Measurements from ENCODE around the gene OTUD1.

The OTUD1 gene

DNA sequence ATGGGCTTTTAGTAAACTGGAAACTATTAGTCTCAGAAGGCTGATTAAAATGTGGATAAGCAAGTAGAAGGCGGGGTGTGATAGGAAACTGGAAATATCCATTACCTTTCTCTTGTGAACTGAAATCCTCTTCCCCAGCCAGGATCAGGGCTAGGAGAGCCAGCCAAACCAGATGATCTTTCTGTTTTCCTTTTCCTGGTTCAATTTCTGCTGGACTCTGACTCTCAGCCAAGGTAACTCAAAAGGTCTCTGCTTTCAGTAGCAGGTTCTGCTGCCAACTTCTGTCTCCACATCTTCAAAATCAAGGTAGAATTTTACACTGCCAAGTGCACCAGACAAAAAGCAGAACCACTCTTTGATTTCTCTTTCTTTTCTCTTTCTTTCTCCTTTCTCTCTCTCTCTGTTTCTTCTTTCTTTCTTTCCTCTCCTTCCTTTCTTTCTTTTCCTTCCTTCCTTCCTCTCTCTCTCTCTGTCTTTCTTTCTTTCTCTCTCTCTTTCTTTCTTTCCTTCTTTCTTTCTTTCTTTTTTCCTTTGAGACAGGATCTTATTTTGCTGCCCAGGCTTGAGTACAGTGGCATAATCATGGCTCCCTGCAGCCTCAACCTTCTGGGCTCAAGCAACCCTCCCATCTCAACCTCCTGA is 30.8 kb downstream of the OTUD1 start:
- DNase-seq: no peak

DNA sequence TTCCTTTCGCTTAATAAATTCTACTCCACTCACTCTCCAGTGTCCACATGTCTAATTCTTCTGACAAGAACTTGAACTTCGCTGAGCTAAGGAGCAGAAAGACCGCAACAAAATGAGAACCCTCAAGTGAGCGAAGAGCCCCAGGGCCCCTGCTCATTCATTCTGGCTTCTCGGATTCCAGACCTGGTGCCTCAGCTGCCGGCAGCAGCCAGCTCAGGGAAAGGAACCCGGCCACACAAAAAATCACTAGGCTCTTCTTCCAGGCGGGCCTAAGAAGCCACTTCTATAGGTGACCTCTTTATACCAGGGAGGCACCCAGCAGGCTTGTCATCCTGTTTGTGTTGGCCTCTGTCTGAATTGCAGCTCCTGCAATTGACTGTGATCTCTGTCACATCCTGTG is 33.3 kb downstream of the OTUD1 start:
- DNase-seq: no peak

DNA sequence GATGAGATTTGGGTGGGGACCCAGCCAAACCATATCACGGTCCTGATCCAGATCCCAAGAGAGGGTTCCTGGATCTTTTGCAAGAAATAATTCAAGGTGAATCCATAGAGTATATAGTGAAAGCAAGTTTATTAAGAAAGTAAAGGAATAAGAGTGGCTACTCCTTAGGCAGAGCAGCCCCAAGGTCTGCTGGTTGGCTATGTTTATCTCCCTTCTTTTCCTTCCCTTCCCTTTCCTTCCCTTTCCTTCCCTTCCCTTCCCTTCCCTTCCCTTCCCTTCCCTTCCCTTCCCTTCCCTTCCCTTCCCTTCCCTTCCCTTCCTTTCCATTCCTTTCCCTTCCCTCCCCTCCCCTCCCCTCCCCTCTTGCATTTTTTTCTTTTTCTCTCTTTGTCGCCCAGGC is 35.2 kb downstream of the OTUD1 start:
- no peak for DNase-seq

DNA sequence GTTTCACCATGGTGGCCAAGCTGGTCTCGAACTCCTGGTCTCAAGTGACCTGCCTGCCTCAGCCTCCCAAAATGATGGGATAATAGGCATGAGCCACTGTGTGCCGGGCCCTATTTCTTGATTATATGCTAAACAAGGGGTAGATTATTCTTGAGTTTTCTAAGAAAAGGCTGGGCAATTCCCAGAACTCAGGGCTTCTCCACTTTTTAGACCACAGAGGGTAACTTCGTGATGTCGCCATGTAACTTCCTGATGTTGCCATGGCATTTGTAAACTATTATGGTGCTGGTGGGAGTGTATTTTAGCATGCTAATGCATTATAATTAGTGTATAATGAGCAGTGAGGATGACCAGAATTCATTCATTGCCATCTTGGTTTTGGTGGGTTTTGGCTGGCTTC is 35.8 kb downstream of the OTUD1 start:
- DNase-seq: no peak

DNA sequence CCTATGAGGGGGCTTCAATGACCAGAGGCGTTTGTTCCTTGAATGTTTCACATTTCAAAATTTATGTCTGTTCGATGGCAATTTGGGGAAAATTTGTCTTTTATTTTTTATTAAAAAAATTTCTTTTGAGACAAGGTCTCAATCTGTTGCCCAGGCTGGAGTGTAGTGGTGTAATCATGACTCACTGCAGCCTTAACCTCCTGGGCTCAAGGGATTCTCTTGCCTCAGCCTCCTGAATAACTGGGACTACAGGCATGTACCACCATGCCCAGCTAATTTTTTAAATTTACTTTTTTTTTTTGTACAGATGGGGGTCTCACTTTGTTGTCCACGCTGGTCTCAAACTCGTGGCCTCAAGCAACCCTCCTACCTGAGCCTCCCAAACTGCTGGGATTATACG is 39.7 kb downstream of the OTUD1 start:
- no peak for DNase-seq

DNA sequence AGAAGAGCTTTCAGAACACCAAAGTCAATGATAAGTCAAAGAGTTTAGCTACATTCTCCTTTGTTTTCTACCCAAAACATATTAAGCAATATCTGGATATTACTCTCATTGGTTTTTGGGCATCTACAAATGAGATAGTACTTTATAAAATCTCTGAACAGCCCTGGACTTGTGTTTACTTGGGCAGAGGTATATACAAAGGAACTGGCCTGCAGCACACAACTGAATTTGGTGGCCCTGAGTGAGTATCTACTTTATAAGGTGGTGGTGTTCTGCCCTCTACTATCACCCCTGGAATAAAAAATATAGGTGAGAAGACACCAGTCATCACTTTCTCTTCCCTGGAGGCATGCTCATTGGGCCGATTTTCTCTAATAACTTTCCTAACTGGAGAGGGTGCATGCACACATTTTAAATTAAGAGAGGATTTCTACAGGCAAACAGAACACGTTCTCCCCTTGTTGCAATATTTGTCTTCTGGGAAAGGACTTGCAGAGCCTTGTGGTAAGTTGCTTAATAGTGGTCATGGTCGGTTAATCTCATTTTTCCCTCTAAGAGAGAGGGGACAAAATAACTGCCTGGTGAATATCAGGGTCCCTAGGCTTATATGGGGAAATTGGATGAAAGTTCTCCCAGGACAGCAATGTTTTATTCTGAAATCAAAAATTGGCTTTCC is 41.1 kb downstream of the OTUD1 start:
- no peak for DNase-seq

DNA sequence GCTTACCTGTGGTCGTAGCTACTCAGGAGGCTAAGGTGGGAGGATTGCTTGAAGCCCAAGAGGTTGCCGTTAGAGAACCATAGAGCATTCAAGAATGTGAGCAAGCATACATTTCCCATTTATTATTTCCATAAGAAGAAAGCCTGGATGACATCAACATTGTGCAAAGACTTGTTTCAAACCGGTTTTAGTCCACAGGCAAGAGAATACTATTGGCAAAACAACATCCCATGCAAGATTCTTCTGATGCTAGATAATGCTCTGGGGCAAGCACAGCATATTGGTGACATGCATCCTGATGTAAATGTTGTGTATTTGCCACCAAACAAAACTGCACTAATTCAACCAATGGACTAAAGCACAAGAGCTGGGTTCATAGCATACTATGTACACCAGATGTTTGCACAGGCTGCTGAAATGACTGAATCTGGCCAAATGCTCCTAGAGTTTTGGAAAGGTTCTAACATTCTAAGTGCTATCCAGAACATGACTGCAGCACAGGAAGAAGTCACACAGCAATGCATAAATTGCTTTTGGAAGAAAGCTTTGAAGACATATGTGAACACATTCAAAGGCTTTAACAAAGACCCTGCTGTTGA is 42.6 kb downstream of the OTUD1 start:
- DNase-seq: no peak

DNA sequence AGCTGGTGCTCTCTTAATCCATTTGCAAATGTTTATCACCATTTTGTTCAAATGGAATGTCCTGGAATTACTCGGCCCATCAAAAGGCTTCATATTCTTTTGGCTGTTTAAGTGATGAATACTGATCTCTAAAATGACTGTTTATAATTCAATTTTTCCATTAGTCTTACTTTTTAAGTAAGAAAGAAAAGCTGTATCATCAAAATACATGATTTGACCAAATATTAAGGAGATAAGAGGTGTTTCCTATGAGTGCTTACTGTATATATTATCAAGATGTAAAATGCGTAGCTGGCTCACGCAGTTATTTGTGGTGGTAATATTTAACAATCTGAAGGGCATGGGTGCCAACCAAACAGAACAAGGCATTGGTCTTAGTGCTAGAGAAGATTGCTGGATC is 51.2 kb downstream of the OTUD1 start:
- DNase-seq: no peak
